Ovary (tissue), 3 donors: Measurements from ENCODE around the gene RALA.

Experiments
- CTCF ChIP-seq, 3 donors: fragments of 450-650 bp in 2 of 3; fragments of 200-600 bp in 1 of 3; IDR thresholded peaks; one replicate each; pipeline versions ENCODE4 v1.5.1 to v1.8.0; 2016 to 2022; ENCODE audit warnings: antibody characterized with exemption in 3 of 3, mild to moderate bottlenecking in 1 of 3
- POLR2A ChIP-seq: fragments of 450-650 bp; IDR thresholded peaks from one replicate; pipeline ENCODE4 v1.6.1; 2017; ENCODE audit warnings: antibody characterized with exemption, mild to moderate bottlenecking, moderate library complexity
- donor health status: DM: no; HTN: no; CAD: no.

GRCh38 chr7:39667341-39667923 lies 44.1 kb downstream of the RALA start:
- TF ChIP-seq POLR2A = no peak
- no peak for TF ChIP-seq CTCF (IDR thresholded peaks at IDR 0.05)
